HG03095 (cell line): Measurements from ENCODE around the gene PRAMEF1.
"Not testable (repeated sequence)": the region's sequence is repeated elsewhere in the genome, so short reads cannot be mapped to it uniquely, and the experiment has no call there.

Source experiments
- ATAC-seq: cut with Tn5 transposase; IDR thresholded peaks from one replicate; pipeline ENCODE4 v1.9.1; 2021; ENCODE audit warnings: moderate library complexity; ENCODE audit not compliant: unreplicated experiment

The PRAMEF1 gene

GRCh38 chr1:12775443-12775842 lies 15.8 kb upstream of the PRAMEF1 start:
- ATAC-seq: no peak

DNA sequence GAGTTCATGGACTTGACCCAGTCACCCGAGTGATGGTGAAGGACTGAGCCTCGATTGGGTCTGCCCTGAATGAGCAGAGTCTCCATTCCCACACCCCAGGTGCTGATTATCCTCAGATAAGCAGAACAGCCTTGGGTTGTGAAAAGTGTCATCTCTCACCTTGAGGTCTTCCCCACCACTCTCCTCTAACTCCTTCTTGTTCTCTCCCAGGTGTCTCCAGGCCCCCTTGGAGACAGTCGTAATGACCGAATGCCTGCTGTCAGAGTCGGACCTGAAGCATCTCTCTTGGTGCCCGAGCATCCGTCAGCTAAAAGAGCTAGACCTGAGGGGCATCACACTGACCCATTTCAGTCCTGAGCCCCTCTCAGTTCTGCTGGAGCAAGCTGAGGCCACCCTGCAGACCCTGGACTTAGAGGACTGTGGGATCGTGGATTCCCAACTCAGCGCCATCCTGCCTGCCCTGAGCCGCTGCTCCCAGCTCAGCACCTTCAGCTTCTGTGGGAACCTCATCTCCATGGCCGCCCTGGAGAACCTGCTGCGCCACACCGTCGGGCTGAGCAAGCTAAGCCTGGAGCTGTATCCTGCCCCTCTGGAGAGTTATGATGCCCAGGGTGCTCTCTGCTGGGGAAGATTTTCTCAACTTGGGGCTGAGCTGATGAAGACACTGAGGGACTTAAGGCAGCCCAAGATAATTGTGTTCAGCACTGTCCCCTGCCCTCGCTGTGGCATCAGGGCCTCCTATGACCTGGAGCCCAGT lies 14.2 kb upstream of the PRAMEF1 start:
- ATAC-seq: no peak

DNA sequence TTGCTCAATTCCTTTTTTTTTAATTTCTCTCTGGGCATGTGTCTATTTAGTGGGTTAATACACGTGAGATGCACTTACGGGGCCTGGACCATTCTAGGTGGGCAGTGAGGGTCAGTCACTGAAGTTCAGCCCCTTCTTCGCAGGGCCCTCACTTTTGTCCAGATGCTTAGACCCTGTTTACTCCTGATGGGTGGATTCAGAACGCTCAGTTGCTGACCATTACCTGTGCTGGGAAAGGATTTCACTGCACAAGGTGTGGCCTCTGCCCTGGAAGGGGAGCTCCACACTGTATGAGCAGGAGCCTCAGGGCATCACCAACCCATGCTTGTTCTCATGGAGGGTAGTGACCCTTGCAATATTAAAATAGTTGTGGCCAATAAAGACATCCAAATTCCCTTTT lies 13.1 kb upstream of the PRAMEF1 start:
- ATAC-seq: no peak

DNA sequence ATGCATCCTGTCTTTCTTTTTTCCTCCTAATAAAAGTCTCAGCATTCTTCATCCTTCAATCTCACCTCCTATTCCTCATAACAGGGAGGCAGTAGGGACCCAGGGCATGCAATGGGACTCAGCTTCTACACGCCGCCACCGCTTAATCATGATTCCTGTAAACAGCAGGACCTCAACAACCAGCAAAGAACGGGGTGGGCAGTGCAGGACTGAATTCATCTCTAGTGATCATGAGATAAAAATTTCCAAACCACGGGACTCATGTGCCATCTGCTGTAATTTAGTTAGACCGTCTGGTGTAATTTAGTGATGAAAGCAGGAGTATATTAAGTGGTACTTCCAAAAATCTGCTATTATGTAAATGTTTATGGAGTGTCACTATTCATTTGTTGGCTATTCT lies 12.3 kb upstream of the PRAMEF1 start:
- no peak for ATAC-seq

DNA sequence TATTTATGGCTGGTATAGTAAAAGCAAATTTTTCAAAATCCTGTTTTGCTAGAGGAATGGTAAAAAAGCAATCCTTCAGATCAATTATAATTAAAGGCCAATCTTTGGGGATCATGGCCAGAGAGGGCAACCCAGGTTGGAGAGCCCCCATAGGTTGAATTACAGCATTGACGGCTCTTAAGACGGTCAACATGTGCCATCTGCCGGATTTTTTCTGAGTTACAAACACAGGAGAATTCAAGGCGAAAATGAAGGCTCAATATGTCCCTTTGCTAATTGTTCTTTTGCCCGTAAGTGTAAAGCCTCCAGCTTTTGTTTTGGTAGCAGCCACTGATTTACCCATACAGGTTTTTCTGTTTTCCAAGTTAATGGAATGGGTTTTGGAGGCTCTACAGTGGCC lies 9.7 kb upstream of the PRAMEF1 start:
- ATAC-seq: not testable (repeated sequence)

DNA sequence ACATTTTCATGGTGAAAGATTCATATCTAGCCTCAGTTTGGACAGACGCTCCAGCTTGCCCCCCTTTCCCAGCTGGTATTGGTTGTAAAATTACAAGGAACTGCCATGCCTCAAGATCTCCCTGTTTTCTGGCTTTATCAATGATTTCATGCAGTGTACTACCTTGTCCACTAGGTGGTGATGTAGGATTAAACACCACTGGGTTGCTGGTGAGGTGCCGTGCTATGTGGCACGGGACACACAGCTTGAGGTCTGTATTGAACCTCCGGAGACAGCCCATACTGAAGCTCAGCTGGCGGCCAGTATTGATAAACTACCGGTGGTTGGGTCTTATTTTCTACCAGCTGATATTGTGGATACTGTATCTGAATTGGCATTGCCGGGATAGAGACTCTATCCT lies 7.4 kb upstream of the PRAMEF1 start:
- not testable (repeated sequence) for ATAC-seq

DNA sequence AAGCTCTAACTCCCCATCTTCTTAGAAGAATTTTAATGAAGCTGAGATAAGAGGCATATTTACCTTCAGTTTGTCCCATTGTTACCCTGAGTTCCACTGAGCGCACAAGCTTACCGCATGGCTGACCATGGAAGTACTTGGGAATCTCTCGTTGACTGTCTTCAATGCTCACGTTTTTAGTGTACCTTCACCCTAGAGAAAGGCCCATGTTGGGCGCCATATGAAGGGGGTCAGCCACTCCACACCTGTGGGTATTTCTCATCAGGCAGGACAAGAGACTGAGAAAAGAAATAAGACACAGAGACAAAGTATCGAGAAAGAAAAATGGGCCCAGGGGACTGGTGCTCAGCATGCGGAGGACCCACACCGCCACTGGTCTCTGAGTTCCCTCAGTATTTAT lies 6.5 kb upstream of the PRAMEF1 start:
- ATAC-seq: not testable (repeated sequence)

DNA sequence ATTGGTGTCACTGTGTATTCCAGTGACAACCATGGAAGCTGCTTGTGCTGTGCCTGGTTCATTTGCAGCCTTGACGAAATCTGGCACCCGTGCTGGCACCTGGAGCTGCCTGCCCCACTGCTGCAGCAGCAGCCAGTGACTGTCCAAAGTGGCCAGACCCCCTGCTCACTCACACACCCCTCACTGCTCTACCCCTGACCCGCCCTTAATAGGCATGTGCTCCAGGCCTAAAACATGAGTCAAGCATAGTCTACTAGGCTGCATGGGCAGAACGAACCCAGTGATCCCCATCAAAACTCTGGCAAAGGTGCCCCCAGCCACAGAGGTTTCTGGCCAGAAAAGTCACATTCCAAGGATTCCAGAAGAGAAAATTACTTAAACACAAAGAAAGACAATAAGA lies 7.7 kb downstream of the PRAMEF1 start:
- ATAC-seq: no peak

DNA sequence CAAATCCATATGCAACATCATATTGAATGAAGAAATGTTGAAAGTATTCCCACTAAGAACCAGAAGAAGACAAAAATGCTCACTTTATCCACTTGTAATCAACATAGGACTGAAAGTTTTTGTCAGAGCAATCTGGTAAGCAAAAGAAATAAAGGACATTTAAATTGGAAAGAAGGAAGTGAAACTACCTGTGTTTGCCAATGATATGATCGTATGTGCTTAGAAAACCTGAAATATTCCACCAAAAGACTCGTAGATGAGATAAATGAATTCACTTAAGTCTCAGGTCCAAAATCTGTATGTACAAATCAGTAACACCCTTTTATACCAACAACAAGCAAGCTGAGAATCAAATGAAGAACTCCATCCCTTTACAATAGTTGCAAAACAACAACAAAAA lies 8.5 kb downstream of the PRAMEF1 start:
- ATAC-seq: no peak

DNA sequence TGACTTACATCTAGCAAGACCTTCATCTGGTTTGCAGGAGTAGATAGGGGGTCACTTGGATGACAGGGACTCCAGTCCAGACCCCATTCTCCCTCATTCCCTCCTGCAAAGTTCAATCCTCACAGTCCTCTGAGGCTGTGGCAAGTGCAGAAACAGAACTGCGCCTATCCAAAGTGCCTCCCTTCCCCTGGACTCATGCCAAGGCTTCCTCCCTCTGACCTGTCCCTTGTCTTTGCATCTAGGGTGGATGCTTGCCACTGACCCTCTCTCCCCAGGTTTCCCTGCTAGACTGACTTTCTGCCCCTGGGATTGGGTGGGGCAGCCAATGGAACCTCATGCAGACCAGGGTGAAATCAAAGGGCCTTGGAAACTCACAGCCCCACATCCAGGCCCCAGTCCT lies 18.7 kb downstream of the PRAMEF1 start:
- ATAC-seq: no peak

- ATAC-seq: no peak
Measured at GRCh38 chr1:12810691-12811408, 19.7 kb downstream of the PRAMEF1 start.

DNA sequence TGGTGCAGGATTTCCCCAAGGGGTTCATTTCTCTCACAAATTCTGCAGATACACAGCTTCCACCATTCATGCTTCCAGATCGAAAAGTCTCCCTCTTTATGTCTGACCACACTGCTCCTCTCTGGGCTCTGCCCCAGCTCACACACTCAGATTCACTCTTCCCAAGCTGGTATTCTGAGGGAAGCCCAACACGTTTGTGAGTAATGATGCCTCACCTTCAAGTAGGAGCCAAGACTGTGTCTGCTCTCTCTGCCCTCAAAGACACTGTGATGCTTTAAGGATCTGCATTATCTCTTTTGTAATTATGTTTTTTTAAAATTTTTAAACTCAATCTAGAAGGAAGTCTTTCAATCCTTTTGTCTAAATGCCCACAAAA lies 20.2 kb downstream of the PRAMEF1 start:
- ATAC-seq: no peak

- ATAC-seq: not testable (repeated sequence)
Measured at GRCh38 chr1:12819061-12819460, 27.9 kb downstream of the PRAMEF1 start.

GRCh38 chr1:12831310-12831709 lies 40.1 kb downstream of the PRAMEF1 start, which contains the start of gene PRAMEF11:
Gene PRAMEF11, minus strand, starts transcription at chr1:12831410. Its CDS starts 2,621 bp downstream, at chr1:12828789.
- ATAC-seq: not testable (repeated sequence)

- not testable (repeated sequence) for ATAC-seq
Measured at GRCh38 chr1:12833251-12833650, 42.1 kb downstream of the PRAMEF1 start.
